Measurements from ENCODE around the gene SHB.
"Not testable (repeated sequence)": the region's sequence is repeated elsewhere in the genome, so short reads cannot be mapped to it uniquely, and the experiment has no call there.

The SHB gene

GRCh38 chr9:38062498-38063362 lies 6.3 kb downstream of the SHB start:
- DNase-seq: no peak

GRCh38 chr9:38062106-38062497 lies 6.9 kb downstream of the SHB start:
- no peak for DNase-seq

- no peak for DNase-seq
Observed at GRCh38 chr9:38061326-38061977, 7.6 kb downstream of the SHB start.

GRCh38 chr9:38060681-38061080 lies 8.3 kb downstream of the SHB start:
- DNase-seq: no peak

DNA sequence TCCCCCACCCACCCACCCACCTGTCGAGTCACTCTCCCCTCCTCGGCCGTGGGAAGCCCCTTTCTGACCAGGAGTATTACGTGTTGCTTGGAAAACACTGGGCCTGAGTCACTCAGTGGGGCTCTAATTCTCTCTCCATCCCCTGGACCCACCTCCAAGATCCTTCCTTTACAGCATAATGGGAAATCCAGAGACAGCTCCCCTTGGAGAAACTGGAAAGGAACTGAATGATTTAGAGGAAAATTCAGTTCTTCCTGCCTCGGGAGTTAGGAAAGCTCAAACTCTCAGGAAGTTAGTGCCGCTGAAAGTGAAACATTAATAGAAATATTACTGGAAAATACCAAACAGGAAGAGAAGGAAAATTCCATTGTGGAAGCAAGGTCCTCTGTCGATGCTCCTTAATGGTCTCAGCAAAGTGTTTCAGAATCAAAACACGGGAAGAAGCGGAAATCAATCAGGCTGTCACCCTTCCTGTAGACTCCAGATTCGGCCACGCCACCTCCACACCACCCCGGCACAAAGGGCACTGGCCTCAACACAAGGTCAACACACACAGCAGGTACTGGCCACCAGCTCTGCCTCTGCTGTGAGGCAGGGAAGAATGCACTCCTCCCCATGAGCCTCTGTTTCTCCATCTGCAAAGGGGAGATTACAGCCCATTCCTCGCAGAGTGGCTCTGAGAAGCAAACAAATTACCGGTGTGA lies 9.6 kb downstream of the SHB start:
- no peak for DNase-seq

DNA sequence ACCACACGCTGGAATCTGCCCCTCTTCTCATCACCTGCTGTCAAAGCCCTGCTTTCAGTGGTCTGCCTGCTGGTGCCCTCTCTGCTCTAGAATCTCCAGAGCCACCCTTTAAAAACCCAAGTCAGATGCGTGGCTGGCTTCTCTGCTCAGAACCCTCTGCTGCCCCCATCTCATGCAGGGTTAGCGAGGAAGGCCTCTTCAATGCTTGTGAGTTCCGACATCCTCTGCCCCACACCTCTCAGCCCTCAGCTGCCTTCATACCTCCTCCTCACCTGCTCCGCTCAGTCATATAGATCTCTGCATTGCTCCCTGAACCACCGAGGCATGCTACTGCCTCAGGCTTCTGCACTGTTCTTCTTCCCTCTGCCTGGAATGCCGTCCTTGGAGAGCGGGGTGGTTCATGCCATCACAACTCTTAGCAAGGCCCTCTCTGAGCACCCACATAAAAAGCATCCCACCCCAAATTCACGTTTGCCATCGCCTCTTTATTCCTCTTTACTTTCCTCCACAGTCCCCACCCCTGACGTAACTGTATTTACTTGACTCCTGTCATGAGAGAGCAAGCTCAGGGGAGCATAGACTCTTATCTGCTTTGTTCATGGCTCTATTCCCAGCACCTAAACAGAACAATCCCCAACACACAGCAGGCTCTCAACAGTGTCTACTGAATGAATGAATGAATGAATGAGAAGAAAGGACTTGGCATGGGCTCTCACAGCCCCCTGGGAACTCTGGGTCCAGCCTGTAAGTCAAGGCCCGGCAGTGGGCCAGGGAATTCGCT lies 10.4 kb downstream of the SHB start:
- DNase-seq: no peak

GRCh38 chr9:38057416-38058195 lies 11.4 kb downstream of the SHB start:
- no peak for DNase-seq

GRCh38 chr9:38054653-38055052 lies 14.4 kb downstream of the SHB start:
- DNase-seq: no peak

DNA sequence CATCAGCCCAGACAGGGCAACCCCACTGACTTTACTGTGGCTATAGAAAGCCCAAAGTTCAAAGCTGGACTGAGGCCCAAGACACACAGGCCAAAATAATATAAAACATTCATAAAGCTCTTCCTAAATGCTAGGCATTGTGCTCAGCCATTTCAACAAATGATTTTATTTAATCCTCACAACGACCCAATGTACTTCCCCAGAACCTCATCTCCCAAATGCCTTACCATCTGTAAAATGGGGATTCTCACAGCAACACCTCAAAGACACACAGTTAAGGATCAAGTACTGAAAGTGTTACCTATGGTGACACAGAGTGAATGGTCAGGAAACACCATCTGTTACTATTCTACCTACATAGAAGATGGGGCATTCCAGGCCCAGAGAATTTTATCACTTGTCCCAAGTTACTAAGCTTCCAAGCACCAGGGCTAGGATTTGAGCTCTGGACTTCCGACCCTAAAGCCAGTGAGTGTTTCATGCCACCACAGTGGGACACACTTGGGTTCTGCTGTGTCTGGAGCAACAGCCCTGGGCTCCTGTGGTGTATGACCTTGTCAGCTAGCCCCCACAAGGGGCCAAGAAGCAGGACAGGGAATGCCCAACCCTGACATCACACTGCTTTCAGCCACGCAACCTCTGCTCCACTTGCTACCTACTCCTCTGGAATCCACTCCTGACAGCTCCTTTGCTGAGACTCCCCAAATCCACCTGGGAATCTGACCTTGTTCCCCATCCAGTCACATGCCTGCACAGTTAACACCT lies 15.1 kb downstream of the SHB start:
- DNase-seq: no peak

- no peak for DNase-seq
Observed at GRCh38 chr9:38051780-38052546, 17.1 kb downstream of the SHB start.

DNA sequence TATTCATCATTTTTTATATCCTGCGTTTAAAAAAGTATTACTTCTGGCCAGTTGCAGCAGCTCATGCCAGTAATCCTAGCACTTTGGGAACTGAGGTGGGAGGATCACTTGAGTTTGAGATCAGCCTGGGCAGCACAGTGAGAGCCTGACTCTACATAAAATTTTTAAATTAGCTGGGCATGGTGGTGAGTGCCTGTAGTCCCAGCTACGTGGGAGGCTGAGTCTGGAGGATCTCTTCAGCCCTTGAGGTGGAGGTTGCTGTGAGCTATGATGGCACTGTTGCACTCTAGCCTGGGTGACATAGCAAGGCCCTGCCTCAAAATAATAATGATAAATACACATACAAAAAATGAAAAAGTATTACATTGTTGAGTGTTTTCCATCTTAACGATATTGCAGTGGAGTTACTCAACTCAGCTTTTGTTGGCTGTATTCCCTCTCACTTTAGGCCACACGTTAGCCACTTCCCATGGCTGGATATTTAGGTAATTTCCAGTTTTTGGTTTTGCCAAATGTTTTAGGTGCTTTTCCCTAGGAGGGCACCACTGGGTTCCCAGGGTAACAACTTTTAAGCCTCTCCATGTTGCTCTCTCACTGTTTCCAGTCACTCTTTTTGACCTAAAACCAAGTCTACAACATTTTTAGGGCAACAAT lies 20.6 kb downstream of the SHB start:
- no peak for DNase-seq

GRCh38 chr9:38047301-38048251 lies 21.5 kb downstream of the SHB start:
- no peak for DNase-seq

DNA sequence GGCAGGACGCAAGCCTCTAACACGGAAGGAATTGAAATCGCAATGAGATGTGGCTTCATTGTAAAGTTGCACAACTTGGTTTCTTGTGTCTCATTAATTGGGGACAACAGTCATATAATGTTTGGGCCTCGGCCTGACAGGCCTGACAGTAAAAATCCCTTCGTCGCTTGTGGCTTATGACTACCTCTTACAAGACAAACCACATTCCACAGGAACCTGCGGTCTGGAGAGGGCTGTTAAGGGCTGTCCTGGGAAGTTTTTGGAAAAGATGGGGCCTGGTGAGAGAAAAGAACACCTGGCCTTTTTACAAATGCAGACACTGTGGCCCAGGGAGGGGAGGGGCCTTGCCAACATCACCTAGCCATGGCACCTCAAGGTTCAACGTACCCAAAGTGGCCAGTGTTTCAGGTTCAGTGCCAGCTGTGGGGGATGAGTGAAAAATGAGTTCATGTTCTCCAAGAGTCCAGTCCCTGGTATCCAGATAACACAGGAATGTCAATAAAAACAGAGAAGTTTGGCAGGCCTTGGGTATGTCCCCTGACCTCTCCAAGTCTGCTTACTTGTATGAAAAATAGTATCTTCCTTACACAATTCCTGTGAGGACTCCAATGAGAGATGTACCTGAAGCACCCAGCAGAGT lies 22.2 kb downstream of the SHB start:
- DNase-seq: no peak

DNA sequence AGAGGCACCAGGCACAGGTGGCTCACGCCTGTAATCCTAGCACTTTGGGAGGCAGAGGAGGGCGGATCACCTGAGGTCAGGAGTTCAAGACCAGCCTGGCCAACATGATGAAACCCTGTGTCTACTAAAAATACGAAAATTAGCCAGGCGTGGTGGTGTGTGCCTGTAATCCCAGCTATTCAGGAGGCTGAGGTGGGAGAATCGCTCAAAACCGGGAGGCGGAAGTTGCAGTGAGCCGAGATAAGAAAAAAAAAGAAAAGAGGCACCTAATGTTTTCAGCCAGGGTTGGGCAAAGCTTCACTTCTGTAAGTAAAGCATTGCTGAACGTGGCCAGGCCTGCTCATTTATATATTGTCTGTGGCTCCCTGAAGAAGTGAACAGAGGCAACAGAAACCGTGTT lies 23.1 kb downstream of the SHB start:
- not testable (repeated sequence) for DNase-seq

DNA sequence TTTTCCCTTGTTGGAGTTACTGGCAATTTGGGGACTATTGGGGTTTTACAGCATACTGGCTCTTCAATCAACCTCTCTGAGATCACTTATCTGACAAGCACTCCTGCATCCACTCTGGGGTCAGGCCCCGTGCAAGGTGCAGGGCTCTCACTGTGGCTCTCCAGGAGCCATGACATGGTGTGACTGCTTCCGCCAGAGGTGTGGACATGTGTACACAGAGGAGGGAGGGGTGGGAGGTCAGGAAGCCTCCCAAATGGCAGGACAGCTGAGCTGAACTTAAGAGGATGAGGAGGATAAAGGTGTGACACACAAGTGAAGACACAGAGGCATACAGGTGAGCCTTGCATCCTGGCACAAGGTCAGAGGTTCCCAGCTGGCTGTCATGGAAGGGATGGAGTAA lies 24.3 kb downstream of the SHB start:
- DNase-seq: no peak

GRCh38 chr9:38043931-38044623 lies 24.9 kb downstream of the SHB start:
- DNase-seq: no peak

GRCh38 chr9:38042626-38043357 lies 26.2 kb downstream of the SHB start:
- DNase-seq: no peak

All from activated effector memory CD4-positive, alpha-beta T cell treated with anti-CD3 and anti-CD28 coated beads, Interleukin-2, amount 50 U/mL, for 16 hours (primary cell).